Astrocyte (in vitro differentiated cells and primary cell): ENCODE results near the gene COL23A1. TPM values are rescaled to one million over a fixed set of nuclear protein-coding genes. Genes with fewer than 3 reads are reported as not detected.

ENCODE experiments used
- DNase-seq: peaks from one replicate; pipeline ENCODE4 v3.0.0-alpha.2; 2010; ENCODE audit warnings: low read depth
- FAIRE-seq: peaks from 2 replicates; lab custom pipeline; 2011; peaks lifted over from hg19 to GRCh38; lab: Jason Lieb, UNC
- H2AFZ ChIP-seq: 2 replicates; pipeline ENCODE4 v1.6.0; 2012; ENCODE audit warnings: low read depth, low read length, inconsistent platforms
- H3K27ac ChIP-seq: 2 replicates; pipeline ENCODE4 v1.5.1; 2011; ENCODE audit warnings: low read depth, low read length, inconsistent platforms
- H3K27me3 ChIP-seq: 2 replicates; pipeline ENCODE4 v1.6.0; 2011; ENCODE audit warnings: low read length, inconsistent platforms; ENCODE audit not compliant: insufficient read depth
- H3K36me3 ChIP-seq: 2 replicates; pipeline ENCODE4 v1.5.1; 2011; ENCODE audit warnings: low read length, inconsistent platforms; ENCODE audit not compliant: insufficient read depth
- H3K4me1 ChIP-seq: 2 replicates; pipeline ENCODE4 v1.5.1; 2011; ENCODE audit warnings: low read length, inconsistent platforms; ENCODE audit not compliant: insufficient read depth
- H3K4me2 ChIP-seq: 2 replicates; pipeline ENCODE4 v1.6.0; 2012; ENCODE audit warnings: low read length, inconsistent platforms
- H3K4me3 ChIP-seq: 2 replicates; pipeline ENCODE4 v1.5.1; 2011; ENCODE audit warnings: low read depth, mild to moderate bottlenecking, low read length, inconsistent platforms; ENCODE audit not compliant: insufficient read depth
- H3K79me2 ChIP-seq: 2 replicates; pipeline ENCODE4 v1.6.0; 2012; ENCODE audit warnings: mild to moderate bottlenecking, low read length, inconsistent platforms; ENCODE audit not compliant: insufficient read depth
- H3K9ac ChIP-seq: 2 replicates; pipeline ENCODE4 v1.6.0; 2012; ENCODE audit warnings: mild to moderate bottlenecking, low read length, inconsistent platforms
- H3K9me3 ChIP-seq: 2 replicates; pipeline ENCODE4 v1.5.1; 2012; ENCODE audit warnings: low read depth, mild to moderate bottlenecking, low read length, inconsistent platforms; ENCODE audit not compliant: insufficient read depth
- H4K20me1 ChIP-seq: 2 replicates; pipeline ENCODE4 v1.6.0; 2012; ENCODE audit warnings: low read length, inconsistent platforms; ENCODE audit not compliant: insufficient read depth
- H3K27ac Mint-ChIP-seq: one replicate; pipeline ENCODE4 v1.8.0; 2021; ENCODE audit warnings: mild to moderate bottlenecking, mixed read lengths; ENCODE audit not compliant: unreplicated experiment
- H3K27me3 Mint-ChIP-seq: one replicate; pipeline ENCODE4 v1.8.0; 2021; ENCODE audit warnings: low read depth, mixed read lengths; ENCODE audit not compliant: unreplicated experiment
- H3K36me3 Mint-ChIP-seq: one replicate; pipeline ENCODE4 v1.8.0; 2021; ENCODE audit warnings: low read depth, mixed read lengths; ENCODE audit not compliant: unreplicated experiment
- H3K4me1 Mint-ChIP-seq: one replicate; pipeline ENCODE4 v1.8.0; 2021; ENCODE audit warnings: low read depth, mixed read lengths; ENCODE audit not compliant: unreplicated experiment
- H3K4me3 Mint-ChIP-seq: one replicate; pipeline ENCODE4 v1.8.0; 2021; ENCODE audit warnings: mild to moderate bottlenecking, moderate library complexity, mixed read lengths; ENCODE audit not compliant: unreplicated experiment
- H3K9me3 Mint-ChIP-seq: one replicate; pipeline ENCODE4 v1.8.0; 2021; ENCODE audit warnings: mild to moderate bottlenecking, mixed read lengths; ENCODE audit not compliant: unreplicated experiment
- EZH2 ChIP-seq: IDR thresholded peaks from 2 replicates; pipeline ENCODE4 v1.6.1; 2012; ENCODE audit warnings: mild to moderate bottlenecking, low read length, inconsistent platforms; ENCODE audit not compliant: insufficient read depth
- total RNA-seq: library from RNA; stranded (reverse); gene quantifications from 2 replicates; pipeline ENCODE4 v1.2.1, GENCODE V29; 2021
- TF ChIP-seq, protein P1 (sequence below): IDR thresholded peaks from 2 replicates; pipeline ENCODE4 v1.5.1; 2011; ENCODE audit warnings: low read depth, mild to moderate bottlenecking, inconsistent platforms, low read length, moderate library complexity; ENCODE audit not compliant: insufficient read depth

COL23A1 gene
- total RNA-seq, 1 donor from 2014 or later, result 0.16 TPM

DNA sequence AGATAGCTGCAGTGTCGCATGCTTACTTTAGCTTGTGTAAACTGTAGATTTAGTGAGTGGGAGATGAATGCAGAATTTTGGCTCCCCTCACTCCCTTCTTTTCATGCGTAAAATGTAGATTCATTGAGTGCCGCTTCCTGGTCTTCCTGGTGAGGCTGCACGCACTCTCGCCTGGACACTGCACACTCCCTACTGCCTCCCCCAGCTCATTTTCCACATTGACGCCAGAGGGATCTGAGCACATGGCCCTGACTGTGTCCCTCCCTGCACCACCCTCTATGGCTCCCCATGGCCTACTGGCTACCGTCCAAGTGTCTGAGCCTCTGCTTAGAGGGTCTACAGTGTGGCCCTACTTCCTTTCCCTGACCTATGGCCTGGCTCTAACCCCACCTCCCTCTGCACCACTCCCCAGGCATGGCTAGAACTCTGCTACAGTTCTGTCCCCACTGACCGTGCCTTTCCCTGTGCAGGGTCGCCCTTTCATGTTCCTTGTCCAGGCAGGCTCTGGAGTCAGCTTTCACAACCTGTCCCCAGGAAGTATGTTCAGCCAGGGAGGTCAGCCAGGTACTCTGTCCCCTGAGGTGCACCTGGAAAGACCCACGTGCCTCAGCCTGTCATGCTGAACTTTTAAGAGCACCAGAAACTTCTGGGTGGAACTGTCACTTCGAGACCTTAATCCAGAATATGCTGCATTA lies 160.6 kb downstream of the COL23A1 start:
- H3K4me2 ChIP-seq, result no peak overlapping the region
- no peaks in the 10 kb centered on the region for H3K36me3 ChIP-seq
- H3K9me3 ChIP-seq, result no peaks in the 10 kb centered on the region
- Mint-ChIP-seq H3K4me3 (peak overlapping the region; percentile 29), H3K27me3 (peaks cover 26% of the 10 kb centered on the region), H3K9me3 (peaks cover 5% of the 10 kb centered on the region), H3K4me1 (peaks cover 4% of the 10 kb centered on the region), H3K36me3 (no peaks in the 10 kb centered on the region), H3K27ac (no peak overlapping the region)
- TF ChIP-seq, protein P1, sequence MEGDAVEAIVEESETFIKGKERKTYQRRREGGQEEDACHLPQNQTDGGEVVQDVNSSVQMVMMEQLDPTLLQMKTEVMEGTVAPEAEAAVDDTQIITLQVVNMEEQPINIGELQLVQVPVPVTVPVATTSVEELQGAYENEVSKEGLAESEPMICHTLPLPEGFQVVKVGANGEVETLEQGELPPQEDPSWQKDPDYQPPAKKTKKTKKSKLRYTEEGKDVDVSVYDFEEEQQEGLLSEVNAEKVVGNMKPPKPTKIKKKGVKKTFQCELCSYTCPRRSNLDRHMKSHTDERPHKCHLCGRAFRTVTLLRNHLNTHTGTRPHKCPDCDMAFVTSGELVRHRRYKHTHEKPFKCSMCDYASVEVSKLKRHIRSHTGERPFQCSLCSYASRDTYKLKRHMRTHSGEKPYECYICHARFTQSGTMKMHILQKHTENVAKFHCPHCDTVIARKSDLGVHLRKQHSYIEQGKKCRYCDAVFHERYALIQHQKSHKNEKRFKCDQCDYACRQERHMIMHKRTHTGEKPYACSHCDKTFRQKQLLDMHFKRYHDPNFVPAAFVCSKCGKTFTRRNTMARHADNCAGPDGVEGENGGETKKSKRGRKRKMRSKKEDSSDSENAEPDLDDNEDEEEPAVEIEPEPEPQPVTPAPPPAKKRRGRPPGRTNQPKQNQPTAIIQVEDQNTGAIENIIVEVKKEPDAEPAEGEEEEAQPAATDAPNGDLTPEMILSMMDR, result no peak
- no peak for TF ChIP-seq EZH2
- no peaks in the 10 kb centered on the region for H4K20me1 ChIP-seq
- no peaks in the 10 kb centered on the region for H3K79me2 ChIP-seq
- H3K4me1 ChIP-seq, result no peaks in the 10 kb centered on the region
- no peak overlapping the region for H3K9ac ChIP-seq
- no peak for DNase-seq
- FAIRE-seq, result no peak
- H2AFZ ChIP-seq, result no peak overlapping the region
- no peaks in the 10 kb centered on the region for H3K27me3 ChIP-seq
- no peak overlapping the region for H3K27ac ChIP-seq
- H3K4me3 ChIP-seq, result no peak overlapping the region

DNA sequence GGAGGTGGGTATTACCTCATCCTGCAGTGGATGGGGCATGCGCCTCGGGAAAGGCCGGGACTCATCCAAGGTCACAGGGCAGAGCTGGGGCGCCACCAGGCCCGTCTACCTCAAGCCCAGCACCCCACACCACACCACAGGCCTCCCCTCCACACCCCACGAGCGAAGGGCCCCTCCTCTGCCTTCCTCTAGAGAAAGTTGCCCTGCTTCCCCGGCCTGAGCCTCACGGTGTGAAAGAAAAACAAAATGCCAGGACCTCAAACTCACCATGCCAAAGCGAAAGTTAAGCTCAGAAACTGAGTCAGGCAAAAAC lies 161.1 kb downstream of the COL23A1 start:
- no peaks in the 10 kb centered on the region for H3K4me1 ChIP-seq
- peaks cover 4% of the 10 kb centered on the region for H3K4me1 Mint-ChIP-seq
- FAIRE-seq (no peak), DNase-seq (no peak)
- H3K27me3 ChIP-seq, result no peaks in the 10 kb centered on the region
- H3K27ac ChIP-seq, result no peak overlapping the region
- no peak overlapping the region for H3K4me3 ChIP-seq
- no peaks in the 10 kb centered on the region for H3K79me2 ChIP-seq
- TF ChIP-seq, protein P1, result no peak
- TF ChIP-seq EZH2, result no peak
- no peak overlapping the region for H3K4me2 ChIP-seq
- no peaks in the 10 kb centered on the region for H3K9me3 ChIP-seq
- H3K4me3 Mint-ChIP-seq, result no peak overlapping the region
- no peak overlapping the region for H3K27ac Mint-ChIP-seq
- peaks cover 5% of the 10 kb centered on the region for H3K9me3 Mint-ChIP-seq
- no peaks in the 10 kb centered on the region for H3K36me3 ChIP-seq
- H4K20me1 ChIP-seq, result no peaks in the 10 kb centered on the region
- H3K27me3 Mint-ChIP-seq, result peaks cover 26% of the 10 kb centered on the region
- H2AFZ ChIP-seq, result no peak overlapping the region
- no peaks in the 10 kb centered on the region for H3K36me3 Mint-ChIP-seq
- no peak overlapping the region for H3K9ac ChIP-seq

DNA sequence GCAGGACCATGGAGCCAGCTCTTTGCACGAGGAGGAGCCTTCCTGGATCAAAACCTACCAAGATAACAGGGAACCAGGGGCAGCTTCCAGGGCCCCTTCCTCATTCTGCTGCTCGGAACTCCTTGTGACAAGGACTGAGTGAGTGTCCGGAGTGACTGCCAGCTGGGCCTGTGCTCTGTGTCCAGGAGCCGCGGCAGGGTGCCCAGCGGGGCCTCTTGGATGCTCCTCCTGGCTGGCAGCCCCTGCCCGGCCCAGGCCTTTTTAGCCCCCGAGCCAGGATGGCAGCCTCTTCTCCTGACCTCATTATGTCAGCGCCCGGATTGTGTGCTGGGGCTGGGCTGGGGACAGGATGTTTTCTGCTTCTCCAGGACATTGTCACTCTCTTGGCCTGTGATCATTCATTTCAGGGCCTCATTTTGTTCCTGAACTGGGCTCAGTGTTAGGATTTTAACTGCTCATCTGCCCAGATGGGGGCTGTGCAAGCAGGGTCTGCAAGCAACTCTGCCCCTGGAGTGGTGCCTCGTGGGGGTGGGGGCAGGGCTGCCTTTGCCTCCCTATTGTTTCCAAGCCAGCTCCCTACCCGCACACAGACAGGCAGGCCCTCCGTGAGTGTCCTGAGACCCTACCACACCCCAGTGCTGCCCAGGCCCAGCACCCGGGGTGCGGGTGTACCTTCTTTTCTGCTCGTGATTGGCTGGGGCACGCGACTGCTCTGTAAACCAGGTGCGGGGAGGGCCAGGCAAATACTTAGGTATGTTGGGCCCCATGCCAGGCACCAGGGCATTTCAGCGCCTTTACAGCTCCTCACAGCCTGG lies 161.6 kb downstream of the COL23A1 start:
- no peak overlapping the region for H3K27ac Mint-ChIP-seq
- no peak for TF ChIP-seq EZH2
- TF ChIP-seq, protein P1, result no peak
- no peak for FAIRE-seq

More for the DNA sequence above, 161.6 kb downstream of the COL23A1 start:
- Histone ChIP-seq H3K27me3 (no peaks in the 10 kb centered on the region), H3K4me1 (no peaks in the 10 kb centered on the region), H3K79me2 (no peaks in the 10 kb centered on the region), H4K20me1 (no peaks in the 10 kb centered on the region), H3K36me3 (no peaks in the 10 kb centered on the region), H2AFZ (no peak overlapping the region), H3K9me3 (no peaks in the 10 kb centered on the region), H3K27ac (no peak overlapping the region), H3K4me3 (no peak overlapping the region), H3K4me2 (no peak overlapping the region), H3K9ac (no peak overlapping the region)
- no peak for DNase-seq
- H3K27me3 Mint-ChIP-seq, result peaks cover 24% of the 10 kb centered on the region
- no peaks in the 10 kb centered on the region for H3K36me3 Mint-ChIP-seq
- H3K4me1 Mint-ChIP-seq, result peaks cover 4% of the 10 kb centered on the region
- peaks cover 3% of the 10 kb centered on the region for H3K9me3 Mint-ChIP-seq
- H3K4me3 Mint-ChIP-seq, result no peak overlapping the region
